HepG2 (cell line): ENCODE results near the gene OSER1.

ENCODE experiments used
- FOXK1 ChIP-seq: sonication (generic); formaldehyde crosslinking; IDR thresholded peaks from 2 replicates; pipeline ENCODE4 v1.4.0; 2020; ENCODE audit warnings: low read depth, missing genetic modification reagents, borderline replicate concordance
- GATAD2A ChIP-seq: IDR thresholded peaks from 2 replicates; pipeline ENCODE4 v1.6.1; 2016
- NFE2L1 ChIP-seq: sonication (generic); formaldehyde crosslinking; IDR thresholded peaks from 2 replicates; pipeline ENCODE4 v1.4.0; 2020; ENCODE audit warnings: missing genetic modification reagents, mild to moderate bottlenecking, borderline replicate concordance
- TCF7L2 ChIP-seq: IDR thresholded peaks from 2 replicates; pipeline ENCODE4 v1.6.1; 2011; ENCODE audit warnings: mild to moderate bottlenecking, low read depth, low read length, moderate library complexity
- ZNF781 ChIP-seq: sonication (generic); formaldehyde crosslinking; IDR thresholded peaks from 2 replicates; pipeline ENCODE4 v1.5.1; 2020; ENCODE audit warnings: borderline replicate concordance, mild to moderate bottlenecking, missing genetic modification reagents; ENCODE audit errors: not compliant biosample characterization
- TF ChIP-seq, protein P1 (sequence below), 2 experiments: sonication (generic) in 1 of 2; formaldehyde crosslinking in 1 of 2; IDR thresholded peaks; 2 replicates each; pipeline versions ENCODE4 v1.4.0 to v1.6.1; 2018 to 2020; ENCODE audit warnings: missing genetic modification reagents in 2 of 2, borderline replicate concordance in 1 of 2, low read depth in 1 of 2, mild to moderate bottlenecking in 1 of 2, missing biosample characterization in 1 of 2

DNA sequence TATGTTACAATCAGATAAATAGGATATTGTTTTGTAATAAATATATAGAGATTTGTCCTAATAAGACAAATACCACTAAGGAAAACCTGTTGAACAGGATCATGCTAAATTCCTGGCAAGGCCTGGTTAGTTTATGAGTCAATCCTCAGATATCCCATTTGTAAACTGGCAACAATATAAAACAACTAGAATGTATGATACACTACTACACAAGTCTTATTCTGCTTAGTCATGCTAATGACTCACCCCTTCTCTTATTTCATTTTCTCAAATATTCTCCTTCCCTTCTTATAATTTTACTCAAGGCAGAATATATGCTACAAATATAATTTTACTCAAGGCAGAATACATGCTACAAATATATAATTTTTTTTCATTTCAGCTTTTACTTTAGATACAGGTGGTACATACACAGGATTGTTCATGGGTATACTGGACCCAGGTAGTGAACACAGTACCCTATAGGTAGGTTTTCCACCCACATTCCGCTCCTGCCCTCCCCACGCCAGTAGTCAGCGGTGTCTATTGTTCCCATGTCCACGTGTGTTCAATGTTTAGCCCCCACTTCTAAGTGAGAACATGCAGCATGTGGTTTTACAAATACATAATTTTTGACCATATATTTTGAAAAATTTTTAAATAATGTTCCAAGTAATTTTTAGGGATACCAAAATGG is 6.3 kb downstream of the OSER1 start:
- TF ChIP-seq TCF7L2, result no peak
- no peak for TF ChIP-seq ZNF781
- TF ChIP-seq GATAD2A (CRISPR knock-in tag), result no peak
- TF ChIP-seq FOXK1 (CRISPR knock-in tag), result no peak
- TF ChIP-seq NFE2L1 (CRISPR knock-in tag), result no peak
- TF ChIP-seq, protein P1, sequence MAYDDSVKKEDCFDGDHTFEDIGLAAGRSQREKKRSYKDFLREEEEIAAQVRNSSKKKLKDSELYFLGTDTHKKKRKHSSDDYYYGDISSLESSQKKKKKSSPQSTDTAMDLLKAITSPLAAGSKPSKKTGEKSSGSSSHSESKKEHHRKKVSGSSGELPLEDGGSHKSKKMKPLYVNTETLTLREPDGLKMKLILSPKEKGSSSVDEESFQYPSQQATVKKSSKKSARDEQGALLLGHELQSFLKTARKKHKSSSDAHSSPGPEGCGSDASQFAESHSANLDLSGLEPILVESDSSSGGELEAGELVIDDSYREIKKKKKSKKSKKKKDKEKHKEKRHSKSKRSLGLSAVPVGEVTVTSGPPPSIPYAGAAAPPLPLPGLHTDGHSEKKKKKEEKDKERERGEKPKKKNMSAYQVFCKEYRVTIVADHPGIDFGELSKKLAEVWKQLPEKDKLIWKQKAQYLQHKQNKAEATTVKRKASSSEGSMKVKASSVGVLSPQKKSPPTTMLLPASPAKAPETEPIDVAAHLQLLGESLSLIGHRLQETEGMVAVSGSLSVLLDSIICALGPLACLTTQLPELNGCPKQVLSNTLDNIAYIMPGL (CRISPR knock-in tag; IDR thresholded peaks at IDR 0.05; ENCODE audit: borderline replicate concordance in 1 of 2, low read depth in 1 of 2), result no peak
